Spleen (tissue), 7 donors: ENCODE data around the gene DPYSL3.

Source experiments
- CTCF ChIP-seq, 11 experiments: fragments of 200-600 bp in 7 of 11; fragments of 450-650 bp in 4 of 11; sonication (generic) in 4 of 11; IDR thresholded peaks in 8 of 11; conservative IDR thresholded peaks in 3 of 11; 1 replicate in 7 of 11; 2 replicates in 4 of 11; pipeline versions ENCODE4 v1.4.0 to v1.8.0; 2016 to 2021; ENCODE audit warnings: antibody characterized with exemption in 11 of 11, inconsistent platforms in 4 of 11, mild to moderate bottlenecking in 1 of 11
- POLR2A ChIP-seq, 3 donors: fragments of 450-650 bp; IDR thresholded peaks; one replicate each; pipeline ENCODE4 v1.5.1; 2017; ENCODE audit warnings: antibody characterized with exemption in 3 of 3, mild to moderate bottlenecking in 1 of 3
- POLR2AphosphoS5 ChIP-seq, 3 donors: sonication (generic); formaldehyde crosslinking; IDR thresholded peaks; one replicate each; pipeline ENCODE4 v1.5.1; 2017; ENCODE audit warnings: antibody characterized with exemption in 3 of 3
- donor health status: DM: no; HTN: no; CAD: no; lungs with moderate emphysema.
- donor health status: DM: no; HTN: no; CAD: no.
- donor health status: DM: no; HTN: no; CAD: no.

GRCh38 chr5:147460380-147460779 is 49.5 kb downstream of the DPYSL3 start:
- TF ChIP-seq CTCF (IDR thresholded peaks at IDR 0.05 in 8 of 11, conservative IDR thresholded peaks at IDR 0.05 in 3 of 11) (no peak), POLR2A (IDR thresholded peaks at IDR 0.05) (no peak), POLR2AphosphoS5 (IDR thresholded peaks at IDR 0.05) (no peak)
